Prostate gland (tissue), 2 donors: ENCODE data around the gene VAV1. TPM values are rescaled to one million over a fixed set of nuclear protein-coding genes. Genes with fewer than 3 reads are reported as not detected.
"Not testable (repeated sequence)": the region's sequence is repeated elsewhere in the genome, so short reads cannot be mapped to it uniquely, and the experiment has no call there.

Experiments
- DNase-seq: peaks from one replicate; pipeline ENCODE4 v3.0.0-alpha.2; 2019; ENCODE audit warnings: low spot score
- H3K27ac ChIP-seq, 2 donors: fragments of 200-600 bp; sonication (generic); 2 replicates each; pipeline ENCODE4 v1.5.1; 2017 to 2019
- H3K27me3 ChIP-seq: fragments of 200-600 bp; sonication (generic); replicated peaks from 2 replicates; pipeline ENCODE4 v1.5.1; 2019; ENCODE audit not compliant: insufficient read depth
- H3K36me3 ChIP-seq, 2 donors: fragments of 200-600 bp; sonication (generic); 1 replicate in 1 of 2; 2 replicates in 1 of 2; pipeline versions ENCODE4 v1.5.1 to v1.8.1; 2017 to 2019
- H3K4me1 ChIP-seq: fragments of 200-600 bp; sonication (generic); replicated peaks from 2 replicates; pipeline ENCODE4 v1.5.1; 2019
- H3K4me3 ChIP-seq, 2 donors: fragments of 200-600 bp; sonication (generic); 2 replicates each; pipeline ENCODE4 v1.5.1; 2017 to 2019
- H3K9me3 ChIP-seq: fragments of 200-600 bp; sonication (generic); 2 replicates; pipeline ENCODE4 v1.5.1; 2017
- CTCF ChIP-seq, 4 experiments: fragments of 200-600 bp in 2 of 4; fragments of 450-650 bp in 2 of 4; sonication (generic) in 2 of 4; IDR thresholded peaks; 1 replicate in 3 of 4; 2 replicates in 1 of 4; pipeline ENCODE4 v1.5.1; 2016 to 2019; ENCODE audit warnings: antibody characterized with exemption in 4 of 4, mild to moderate bottlenecking in 2 of 4, moderate library complexity in 2 of 4
- POLR2A ChIP-seq: fragments of 450-650 bp; IDR thresholded peaks from one replicate; pipeline ENCODE4 v1.6.1; 2016; ENCODE audit warnings: antibody characterized with exemption, mild to moderate bottlenecking
- POLR2AphosphoS5 ChIP-seq: sonication (generic); formaldehyde crosslinking; IDR thresholded peaks from one replicate; pipeline ENCODE4 v1.6.1; 2017; ENCODE audit warnings: antibody characterized with exemption
- WGBS: methylation state at CpG from one replicate; pipeline ENCODE4 v1.1.5; 2018; 5-methylcytosine and 5-hydroxymethylcytosine counted together
- intact Hi-C: fragments of 100-400 bp; cut with DNase I; formaldehyde crosslinking; loops from one replicate; pipeline ENCODE4 v1.14.2; 2022
- total RNA-seq, 2 donors: library from RNA; depleted of rRNA; stranded (reverse); fragments of >200 nt; gene quantifications; one replicate each; pipeline ENCODE4 v1.1.0, GENCODE V29; 2016

VAV1 gene
- total RNA-seq, 2 donors from 2014 or later = 3.6 to 4.8 TPM

- no peaks in the 10 kb centered on the region for H3K27me3 ChIP-seq
- no peak overlapping the region for H3K4me3 ChIP-seq
- H3K36me3 ChIP-seq = no peaks in the 10 kb centered on the region
- intact Hi-C loops = loop anchor here (5.0 kb wide), 1 partner anchor 127 kb away; the partner anchor contains the start of genes GPR108 and TRIP10
- no peaks in the 10 kb centered on the region for H3K4me1 ChIP-seq
- 69% methylated on average over 9 of the region's 9 CpGs for WGBS
- no peak overlapping the region for H3K27ac ChIP-seq
- TF ChIP-seq POLR2AphosphoS5 (no peak), POLR2A (no peak), CTCF (IDR thresholded peaks at IDR 0.05) (no peak)
- H3K9me3 ChIP-seq = no peaks in the 10 kb centered on the region
- DNase-seq = no peak
Measured at GRCh38 chr19:6864325-6864940, 91.9 kb downstream of the VAV1 start.

- intact Hi-C loops = no loop called here
Measured at GRCh38 chr19:6865849-6866248, 93.3 kb downstream of the VAV1 start.

GRCh38 chr19:6866741-6867151, 94.2 kb downstream of the VAV1 start:
- intact Hi-C loops = no loop called here
- no peaks in the 10 kb centered on the region for H3K27me3 ChIP-seq

More at GRCh38 chr19:6865849-6866248, 93.3 kb downstream of the VAV1 start:
- 45% methylated on average over 10 of the region's 10 CpGs for WGBS
- H3K27me3 ChIP-seq = no peaks in the 10 kb centered on the region
- no peak for TF ChIP-seq POLR2A
- no peak for TF ChIP-seq POLR2AphosphoS5
- TF ChIP-seq CTCF (IDR thresholded peaks at IDR 0.05) = no peak
- H3K9me3 ChIP-seq = no peaks in the 10 kb centered on the region
- no peak overlapping the region for H3K4me3 ChIP-seq
- H3K36me3 ChIP-seq = no peaks in the 10 kb centered on the region
- DNase-seq = no peak
- H3K27ac ChIP-seq = no peak overlapping the region
- H3K4me1 ChIP-seq = no peaks in the 10 kb centered on the region

GRCh38 chr19:6868351-6868750, 95.8 kb downstream of the VAV1 start:
- no peak for DNase-seq
- TF ChIP-seq POLR2AphosphoS5 = no peak
- no peak for TF ChIP-seq CTCF (IDR thresholded peaks at IDR 0.05)
- no peak for TF ChIP-seq POLR2A
- 2% methylated on average over 4 of the region's 4 CpGs for WGBS
- intact Hi-C loops = no loop called here
- Histone ChIP-seq H3K4me3 (no peak overlapping the region), H3K27me3 (no peaks in the 10 kb centered on the region), H3K27ac (no peak overlapping the region), H3K36me3 (no peaks in the 10 kb centered on the region), H3K4me1 (no peaks in the 10 kb centered on the region), H3K9me3 (no peaks in the 10 kb centered on the region)

More at GRCh38 chr19:6866741-6867151, 94.2 kb downstream of the VAV1 start:
- DNase-seq = no peak
- H3K27ac ChIP-seq = no peak overlapping the region
- TF ChIP-seq POLR2AphosphoS5 = no peak
- TF ChIP-seq POLR2A = no peak
- TF ChIP-seq CTCF (IDR thresholded peaks at IDR 0.05) = no peak
- H3K9me3 ChIP-seq = no peaks in the 10 kb centered on the region
- H3K36me3 ChIP-seq = no peaks in the 10 kb centered on the region
- 60% methylated on average over 6 of the region's 6 CpGs for WGBS
- H3K4me1 ChIP-seq = no peaks in the 10 kb centered on the region
- no peak overlapping the region for H3K4me3 ChIP-seq

GRCh38 chr19:6869151-6869882, 96.8 kb downstream of the VAV1 start:
- WGBS = 88% methylated on average over 22 of the region's 22 CpGs
- H3K36me3 ChIP-seq, H3K27ac ChIP-seq, H3K9me3 ChIP-seq, H3K4me3 ChIP-seq, intact Hi-C loops, H3K4me1 ChIP-seq, H3K27me3 ChIP-seq, DNase-seq: not testable (repeated sequence)
